Measurements from ENCODE around the gene OR9K2.
A peak's percentile ranks its signal among the peaks of the same experiment; 100 is the strongest.
"Not testable (repeated sequence)": the region's sequence is repeated elsewhere in the genome, so short reads cannot be mapped to it uniquely, and the experiment has no call there.

OR9K2 gene, protein sequence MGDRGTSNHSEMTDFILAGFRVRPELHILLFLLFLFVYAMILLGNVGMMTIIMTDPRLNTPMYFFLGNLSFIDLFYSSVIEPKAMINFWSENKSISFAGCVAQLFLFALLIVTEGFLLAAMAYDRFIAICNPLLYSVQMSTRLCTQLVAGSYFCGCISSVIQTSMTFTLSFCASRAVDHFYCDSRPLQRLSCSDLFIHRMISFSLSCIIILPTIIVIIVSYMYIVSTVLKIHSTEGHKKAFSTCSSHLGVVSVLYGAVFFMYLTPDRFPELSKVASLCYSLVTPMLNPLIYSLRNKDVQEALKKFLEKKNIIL

DNA sequence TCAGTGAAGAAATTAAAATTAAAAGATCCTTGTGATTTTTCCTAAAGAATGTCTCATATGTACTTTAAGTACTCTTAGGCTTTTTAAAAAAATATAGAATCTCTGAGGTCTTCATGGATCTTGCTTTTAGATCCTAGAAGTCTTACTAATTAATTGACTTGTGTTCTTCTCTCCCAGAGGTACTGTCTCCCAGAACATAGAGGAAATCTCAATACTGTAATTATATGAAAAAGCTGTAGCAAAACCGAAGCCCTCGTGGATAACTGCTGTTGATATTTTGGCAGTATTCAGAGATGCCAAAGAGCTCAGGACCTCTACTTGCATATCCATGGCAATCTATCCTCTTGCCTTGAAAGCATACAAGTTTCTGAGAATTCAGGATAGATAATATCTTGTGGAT lies at the start of gene OR9K2:
Gene OR9K2 (plus strand): TSS at position 301 of the 400 bp plus-strand sequence. CDS start 3,429 bp downstream, outside the sequence.
- DNase-seq = no peak

DNA sequence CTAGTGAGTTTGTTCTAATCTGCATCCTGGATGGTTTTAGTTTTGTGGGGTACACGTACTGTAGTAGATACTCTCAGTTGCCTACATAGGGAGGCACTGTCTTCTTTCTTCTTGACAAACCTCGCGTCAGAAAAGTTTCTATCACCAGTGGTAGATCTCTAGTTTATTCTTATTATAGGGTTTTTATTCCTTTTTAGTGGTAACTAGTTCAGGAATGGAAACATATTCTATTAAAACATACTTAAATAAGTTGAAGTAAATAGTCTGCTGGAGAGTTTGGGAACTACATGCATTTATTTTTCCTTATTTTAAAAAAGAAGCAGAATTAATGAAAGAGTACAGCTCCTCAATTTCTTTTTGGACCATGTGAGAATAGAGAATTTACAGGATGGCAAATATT lies 33.6 kb upstream of the OR9K2 start:
- no peak for DNase-seq

DNA sequence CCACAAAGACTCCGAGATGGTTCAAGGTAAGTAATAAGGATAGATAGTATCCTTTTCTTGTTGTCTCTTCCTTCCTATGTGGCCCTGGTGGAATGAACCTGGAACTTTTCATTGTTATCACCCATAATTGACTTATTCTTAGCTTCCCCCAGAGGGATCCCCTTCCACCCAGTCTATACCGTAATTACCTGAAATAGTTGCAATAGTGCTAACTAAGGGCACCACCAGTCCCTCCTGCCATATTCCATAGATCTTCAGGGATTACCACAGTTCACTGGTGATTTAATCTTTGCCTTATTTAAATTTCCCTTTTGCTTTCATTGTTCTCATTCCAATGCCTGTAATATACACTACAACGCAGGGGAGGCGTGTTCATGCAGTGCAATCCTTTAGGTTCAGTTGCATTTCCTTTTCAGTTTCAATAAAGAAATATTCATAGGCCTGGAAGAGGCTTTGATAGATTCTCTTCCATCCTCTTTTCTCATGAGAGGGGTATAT lies 13.8 kb upstream of the OR9K2 start:
- DNase-seq = no peak

DNA sequence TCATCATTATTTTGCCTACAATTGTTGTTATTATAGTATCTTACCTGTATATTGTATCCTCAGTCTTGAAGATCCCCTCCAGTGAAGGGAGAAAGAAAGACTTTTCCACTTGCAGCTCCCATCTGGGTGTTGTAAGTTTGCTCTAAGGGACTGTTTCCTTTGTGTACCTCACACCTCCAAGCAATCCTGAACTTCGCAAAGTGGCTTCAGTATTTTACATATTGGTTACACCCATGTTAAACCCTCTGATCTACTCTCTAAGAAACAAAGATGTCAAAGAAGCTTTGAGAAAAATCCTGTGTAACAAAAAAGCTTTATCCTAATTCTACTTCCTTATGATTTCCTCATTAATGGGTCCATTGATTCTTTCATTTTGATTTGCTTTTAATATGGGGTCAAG lies 10.1 kb upstream of the OR9K2 start:
- no peak for DNase-seq

DNA sequence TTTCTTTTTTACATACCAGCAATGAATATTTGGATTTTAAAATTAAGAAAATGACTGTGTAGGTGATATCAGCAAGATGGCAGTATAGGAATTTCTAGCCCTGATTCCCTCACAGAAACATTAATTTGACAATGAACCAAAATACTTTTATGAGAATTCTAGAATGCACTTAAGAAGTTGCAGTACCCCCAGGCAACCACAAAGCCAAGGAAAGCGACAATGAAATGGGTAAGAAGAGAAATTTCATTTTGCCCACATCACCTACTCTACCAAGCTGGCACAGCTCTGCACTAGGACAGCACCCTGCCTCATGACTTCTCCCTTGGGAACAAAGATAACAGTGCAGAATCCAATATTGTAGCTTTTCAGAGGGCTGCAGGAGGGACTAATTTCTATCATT lies 6.6 kb downstream of the OR9K2 start:
- no peak for DNase-seq

DNA sequence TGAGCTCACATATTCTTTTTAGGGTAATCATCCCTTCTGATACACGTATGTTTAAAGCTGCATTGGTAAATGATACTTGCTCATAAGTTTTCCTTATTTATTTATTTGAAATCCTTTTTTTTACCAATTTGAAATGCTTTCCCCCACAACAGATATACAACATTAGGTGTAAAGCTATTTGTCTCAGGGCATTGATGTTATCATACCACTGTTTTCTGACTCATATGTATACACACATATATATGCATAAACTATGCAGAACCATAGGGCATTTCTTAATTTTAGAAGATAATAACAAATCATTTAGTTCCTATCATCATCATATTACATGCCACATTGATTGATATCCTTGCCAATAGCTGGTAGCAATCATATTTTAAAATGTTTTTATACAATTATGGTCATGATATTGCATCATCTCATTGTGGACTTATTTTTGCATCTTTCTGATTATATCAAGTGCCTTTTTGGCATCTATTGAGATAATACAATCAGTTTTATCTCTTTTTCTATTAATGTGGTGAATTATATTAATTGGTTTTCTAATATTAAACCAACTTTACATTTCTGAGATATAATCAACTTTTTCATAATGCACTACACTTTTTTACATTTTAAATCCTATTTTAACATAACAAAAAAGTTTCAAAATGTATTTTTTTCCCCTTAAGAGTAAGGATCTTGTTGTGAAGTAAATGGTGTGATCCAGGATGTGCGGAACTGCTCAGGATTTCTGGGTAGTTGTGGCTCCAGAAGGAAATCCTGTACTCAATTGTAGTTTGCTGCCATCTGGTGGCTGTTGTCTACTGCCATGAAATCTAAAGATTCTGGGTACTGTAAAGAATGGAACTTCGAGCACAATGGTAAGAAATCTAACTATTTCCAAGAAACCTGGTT lies 16.7 kb downstream of the OR9K2 start:
- peak; percentile 60 for DNase-seq

DNA sequence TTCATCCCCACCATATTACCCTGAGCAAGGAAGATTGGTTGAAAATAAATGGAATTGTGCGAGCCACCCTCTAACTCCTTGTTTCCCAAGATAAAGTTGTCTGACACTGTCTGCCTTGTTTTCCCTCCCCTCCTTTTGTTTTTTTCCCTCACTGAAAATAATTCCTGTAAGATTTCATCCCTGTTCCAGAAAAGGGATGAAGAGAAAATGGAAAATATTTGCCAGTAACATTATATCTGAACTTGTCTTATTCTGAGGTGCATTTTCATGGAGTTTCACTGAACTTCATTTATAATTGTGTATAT lies 17.3 kb downstream of the OR9K2 start:
- DNase-seq = no peak

DNA sequence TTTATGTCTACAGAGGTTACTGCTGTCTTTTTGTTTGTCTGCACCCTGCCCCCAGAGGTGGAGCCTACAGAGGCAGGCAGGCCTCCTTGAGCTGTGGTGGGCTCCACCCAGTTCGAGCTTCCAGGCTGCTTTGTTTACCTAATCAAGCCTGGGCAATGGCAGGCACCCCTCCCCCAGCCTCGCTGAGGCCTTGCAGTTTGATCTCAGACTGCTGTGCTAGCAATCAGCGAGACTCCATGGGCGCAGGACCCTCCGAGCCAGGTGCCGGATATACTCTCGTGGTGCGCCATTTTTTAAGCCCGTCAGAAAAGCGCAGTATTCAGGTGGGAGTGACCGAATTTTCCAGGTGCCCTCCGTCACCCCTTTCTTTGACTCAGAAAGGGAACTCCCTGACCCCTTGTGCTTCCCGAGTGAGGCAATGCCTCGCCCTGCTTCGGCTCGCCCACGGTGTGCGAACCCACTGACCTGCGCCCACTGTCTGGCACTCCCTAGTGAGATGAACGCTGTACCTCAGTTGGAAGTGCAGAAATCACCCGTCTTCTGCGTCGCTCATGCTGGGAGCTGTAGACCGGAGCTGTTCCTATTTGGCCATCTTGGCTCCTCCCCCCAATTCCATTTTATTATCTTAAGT lies 40.9 kb downstream of the OR9K2 start:
- DNase-seq = not testable (repeated sequence)

DNA sequence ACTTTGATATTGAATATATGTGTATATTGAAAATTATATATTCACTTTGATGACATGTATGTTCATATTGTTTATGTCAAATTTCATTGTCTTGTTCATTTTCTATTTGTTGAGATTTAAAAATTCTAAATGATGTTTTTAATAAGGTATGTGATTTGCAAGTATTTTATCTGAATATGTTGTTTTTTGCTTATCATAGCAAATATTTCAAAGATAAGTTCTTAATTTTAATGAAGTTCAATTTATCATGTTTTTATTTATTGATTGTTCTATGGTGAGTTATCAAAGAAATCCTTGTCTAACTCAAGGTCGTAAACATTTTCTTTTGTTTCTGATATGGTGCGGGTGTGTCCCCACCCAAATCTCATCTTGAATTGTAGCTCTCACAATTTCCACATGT lies 45.2 kb downstream of the OR9K2 start:
- no peak for DNase-seq

DNA sequence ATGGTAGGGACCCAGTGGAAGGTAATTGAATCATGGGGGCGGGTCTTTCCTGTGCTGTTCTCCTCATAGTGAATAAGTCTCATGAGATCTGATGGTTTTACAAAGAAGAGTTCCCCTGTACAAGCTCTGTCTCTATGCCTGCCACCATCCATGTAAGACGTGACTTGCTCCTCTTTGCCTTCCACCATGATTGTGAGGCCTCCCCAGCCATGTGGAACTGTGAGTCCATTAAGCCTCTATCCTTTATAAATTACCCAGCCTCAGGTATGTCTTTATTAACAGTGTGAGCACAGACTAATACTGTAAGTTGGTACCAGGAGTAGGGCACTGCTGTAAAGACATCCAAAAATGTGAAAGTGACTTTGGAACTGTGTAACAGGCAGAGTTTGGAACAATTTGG lies 45.6 kb downstream of the OR9K2 start:
- not testable (repeated sequence) for DNase-seq

DNA sequence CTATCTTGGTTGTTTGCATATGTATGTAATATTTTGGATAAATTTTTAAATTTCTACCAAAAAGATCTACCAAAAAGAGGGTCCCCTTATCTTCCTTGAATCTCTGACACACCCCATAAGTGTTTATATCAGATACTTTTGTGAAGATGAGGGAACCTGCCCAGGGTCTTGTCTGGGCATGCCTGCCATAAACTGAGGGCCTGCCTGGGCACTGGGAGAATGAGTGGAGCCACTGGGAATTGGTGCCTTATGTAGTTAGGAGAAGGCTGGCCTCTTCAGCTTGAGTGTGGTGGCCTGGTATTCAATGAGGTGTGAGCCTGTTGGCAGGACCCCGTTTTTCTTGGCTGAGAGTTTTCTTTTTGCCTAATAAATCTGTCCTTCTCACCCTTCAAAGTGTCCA lies 46.5 kb downstream of the OR9K2 start:
- no peak for DNase-seq

DNA sequence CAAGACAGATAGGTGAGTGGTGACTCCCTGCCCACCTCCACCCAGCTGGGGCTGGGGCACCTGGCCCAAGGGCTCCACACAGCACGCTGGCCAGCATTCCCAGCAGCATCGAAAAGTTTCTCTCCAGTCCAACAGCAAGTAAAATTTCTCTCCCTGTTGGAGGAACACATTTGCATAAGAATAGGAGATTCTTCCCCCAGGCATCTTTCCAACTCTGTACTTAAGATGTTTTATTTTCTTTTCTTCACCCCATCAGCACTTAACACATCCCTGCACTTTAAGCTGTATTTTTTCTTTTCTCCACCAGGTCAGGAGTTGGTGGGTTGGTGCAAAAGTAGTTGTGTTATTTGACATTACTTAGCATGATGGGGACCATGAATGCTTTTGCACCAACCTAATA lies 47.2 kb downstream of the OR9K2 start:
- DNase-seq = no peak

All from CD4-positive, alpha-beta T cell treated with Interleukin-6 for 4 hours (primary cell).